ENCODE data around the gene EHD4.

The EHD4 gene

DNA sequence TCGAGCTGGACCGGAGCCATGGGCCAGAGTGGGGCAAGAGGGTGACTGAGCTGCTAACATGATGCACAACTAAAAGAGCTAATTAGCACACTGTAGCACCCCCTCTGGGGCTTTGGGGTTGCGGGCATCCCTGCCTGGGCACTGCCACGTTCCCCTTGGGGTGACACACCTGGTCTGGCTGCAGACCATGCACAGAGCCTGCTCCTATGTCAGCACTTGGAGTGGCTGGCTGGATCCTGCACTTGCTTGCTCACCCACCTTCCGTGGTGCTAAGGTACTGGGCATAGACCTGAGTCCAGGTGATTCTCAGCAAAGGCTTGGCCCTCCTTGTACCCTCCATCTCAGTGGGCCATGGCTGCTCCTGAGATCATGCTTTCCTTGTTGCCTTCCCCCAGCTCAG lies 65.7 kb downstream of the EHD4 start:
- no peak for DNase-seq (ENCODE audit: low read depth)
- no peak overlapping the region for H3K4me3 ChIP-seq (ENCODE audit: low read depth, low read length)

GRCh38 chr15:41905036-41905793 lies 67.1 kb downstream of the EHD4 start:
- DNase-seq (ENCODE audit: low read depth), result no peak
- no peak overlapping the region for H3K4me3 ChIP-seq (ENCODE audit: low read depth, low read length)

GRCh38 chr15:41904541-41905005 lies 67.8 kb downstream of the EHD4 start:
- no peak for DNase-seq (ENCODE audit: low read depth)
- no peak overlapping the region for H3K4me3 ChIP-seq (ENCODE audit: low read depth, low read length)

GRCh38 chr15:41903782-41904181 lies 68.6 kb downstream of the EHD4 start:
- no peak overlapping the region for H3K4me3 ChIP-seq (ENCODE audit: low read depth, low read length)
- DNase-seq (ENCODE audit: low read depth), result no peak

DNA sequence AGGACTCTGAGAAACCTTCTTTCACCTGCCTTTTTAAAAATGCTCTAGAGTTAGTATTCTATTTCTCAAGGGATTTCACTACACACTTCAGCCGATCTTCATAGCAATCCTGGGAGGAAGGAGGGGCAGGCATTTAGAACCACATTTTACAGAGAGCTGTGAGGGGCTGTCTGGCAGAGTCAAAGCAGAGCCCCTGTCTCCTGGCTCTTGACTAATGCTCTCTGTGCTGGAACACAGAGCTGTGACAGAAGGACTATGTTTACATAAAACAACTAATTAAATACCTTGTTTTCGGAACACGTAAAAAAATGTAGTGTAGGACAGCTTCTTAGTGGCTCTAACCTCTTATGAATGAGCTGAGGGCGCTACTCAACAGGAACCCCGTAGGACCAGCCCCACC lies 70.9 kb downstream of the EHD4 start:
- DNase-seq (ENCODE audit: low read depth), result no peak
- no peak overlapping the region for H3K4me3 ChIP-seq (ENCODE audit: low read depth, low read length)

DNA sequence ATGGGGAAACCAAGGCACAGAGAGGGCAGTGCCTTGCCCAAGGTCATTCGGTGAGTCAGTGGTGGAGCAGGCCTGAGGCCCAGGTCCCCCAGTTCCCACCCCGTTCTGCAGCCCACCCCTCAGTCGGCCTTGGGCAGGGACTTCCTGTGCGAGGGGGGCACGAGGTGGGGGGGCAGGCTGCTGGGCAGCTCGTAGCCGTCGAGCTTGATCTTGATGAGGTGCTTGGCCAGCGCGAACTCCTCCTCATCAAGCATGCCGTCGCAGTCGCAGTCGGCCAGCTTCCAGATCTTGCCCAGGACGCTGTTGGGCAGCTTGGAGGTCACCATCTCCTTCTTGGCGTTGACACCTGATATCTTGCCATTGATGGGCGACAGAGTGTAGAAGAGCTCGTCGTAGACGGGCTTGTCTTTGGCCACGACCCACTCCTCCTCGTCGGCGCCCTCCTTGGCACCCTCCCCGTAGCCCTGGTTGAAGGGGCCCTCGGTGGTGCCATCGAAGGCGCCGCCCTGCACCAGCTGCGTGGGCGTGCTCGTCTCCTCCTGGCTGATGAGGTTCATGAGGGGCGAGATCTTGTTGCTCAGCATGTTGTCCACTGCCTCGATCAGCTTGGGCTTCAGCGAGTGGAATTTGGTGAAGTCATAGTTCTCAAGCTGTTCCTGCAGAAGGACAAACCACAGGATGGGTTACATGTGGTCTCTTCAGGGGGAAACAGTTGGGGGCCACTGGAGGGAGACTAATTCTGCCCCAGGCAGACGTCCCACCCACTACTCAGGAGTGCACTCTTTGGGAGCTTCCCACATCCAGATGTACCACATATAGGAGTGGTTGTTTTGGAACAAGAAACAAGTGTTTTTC lies 71.6 kb downstream of the EHD4 start:
- H3K4me3 ChIP-seq (ENCODE audit: low read depth, low read length), result no peak overlapping the region
- DNase-seq (ENCODE audit: low read depth), result no peak

- no peak for DNase-seq (ENCODE audit: low read depth)
- no peak overlapping the region for H3K4me3 ChIP-seq (ENCODE audit: low read depth, low read length)
Measured at GRCh38 chr15:41899854-41900442, 72.4 kb downstream of the EHD4 start.

DNA sequence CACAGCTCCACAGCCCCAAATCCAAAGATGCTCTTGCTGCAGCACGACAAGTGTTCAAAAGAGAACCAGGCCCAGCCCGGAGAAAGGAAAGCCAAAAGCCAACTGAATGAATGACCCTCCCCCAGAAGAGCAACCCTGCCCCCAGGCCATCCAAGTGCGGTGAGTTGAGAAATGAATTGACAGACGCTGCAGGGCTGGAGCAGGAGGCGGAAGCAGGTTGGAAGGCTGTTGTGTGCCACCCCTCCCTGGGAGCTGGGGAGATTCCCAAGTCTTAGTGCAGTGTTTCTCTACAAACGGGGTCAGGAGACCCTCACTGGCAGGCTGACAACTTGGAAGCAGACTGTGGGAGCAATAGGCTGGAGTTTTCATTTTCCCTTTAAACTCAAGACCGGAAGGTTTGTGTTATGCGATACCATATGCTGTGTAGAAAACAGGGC lies 75.0 kb downstream of the EHD4 start:
- DNase-seq (ENCODE audit: low read depth), result no peak
- H3K4me3 ChIP-seq (ENCODE audit: low read depth, low read length), result no peak overlapping the region

DNA sequence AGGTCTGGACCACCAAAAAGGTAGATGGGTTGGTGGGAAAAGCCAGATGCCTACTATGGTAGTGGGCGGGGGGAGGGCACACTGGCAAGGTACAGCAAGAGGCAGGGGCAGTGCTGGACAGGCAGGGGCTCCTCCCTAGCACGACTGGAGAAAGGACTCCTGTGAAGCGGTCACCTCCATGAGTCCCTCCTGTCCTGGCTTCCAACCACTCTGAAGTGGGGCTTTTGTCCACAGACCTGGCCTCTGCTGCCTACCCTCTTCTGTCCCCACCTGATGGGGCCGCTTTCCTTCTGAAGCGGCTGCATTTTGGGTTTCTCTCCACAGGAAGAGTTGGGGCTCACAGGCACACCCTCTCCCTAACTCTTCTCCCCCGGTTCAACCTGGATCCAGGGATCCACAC lies 75.8 kb downstream of the EHD4 start:
- H3K4me3 ChIP-seq (ENCODE audit: low read depth, low read length), result no peak overlapping the region
- DNase-seq (ENCODE audit: low read depth), result no peak

GRCh38 chr15:41895957-41896356 lies 76.4 kb downstream of the EHD4 start:
- no peak overlapping the region for H3K4me3 ChIP-seq (ENCODE audit: low read depth, low read length)
- no peak for DNase-seq (ENCODE audit: low read depth)

- DNase-seq (ENCODE audit: low read depth), result no peak
- H3K4me3 ChIP-seq (ENCODE audit: low read depth, low read length), result no peak overlapping the region
Measured at GRCh38 chr15:41895491-41895890, 76.9 kb downstream of the EHD4 start.

DNA sequence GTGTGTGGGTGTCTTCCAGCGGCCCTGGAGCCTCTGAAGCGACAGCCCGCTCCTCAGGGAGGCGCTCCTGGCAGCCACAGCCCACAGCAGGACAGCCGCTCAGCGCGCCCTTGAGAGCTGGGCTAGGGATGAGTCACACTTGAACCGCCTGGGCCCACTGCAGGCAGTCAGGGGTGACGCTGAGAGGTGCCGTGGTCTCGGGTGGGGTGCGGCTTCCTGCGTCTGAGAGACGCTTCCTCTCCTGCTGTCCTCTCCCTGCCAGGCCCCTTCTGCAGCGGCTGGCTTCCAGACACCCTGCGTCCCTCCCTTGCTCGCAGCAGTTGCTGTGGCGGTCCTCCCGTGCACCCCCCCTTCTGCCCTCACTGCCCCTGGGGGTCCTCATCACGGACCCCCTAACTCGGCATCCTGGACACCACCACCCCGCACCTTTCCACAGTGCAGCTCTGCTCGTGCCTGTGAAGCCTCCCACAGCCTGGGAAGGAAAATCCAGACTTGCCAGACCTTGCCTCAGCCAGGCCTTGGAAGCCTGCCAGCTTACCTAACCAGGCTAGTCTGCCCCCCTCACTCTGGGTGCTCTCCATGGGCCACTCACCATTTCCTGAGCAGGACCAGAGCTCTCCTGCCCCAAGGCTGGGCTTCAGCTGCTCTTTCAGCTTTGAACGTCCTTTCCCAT lies 77.4 kb downstream of the EHD4 start:
- peak overlapping the region; percentile 5 for H3K4me3 ChIP-seq (ENCODE audit: low read depth, low read length)

GRCh38 chr15:41894251-41894790 lies 78.0 kb downstream of the EHD4 start:
- no peak overlapping the region for H3K4me3 ChIP-seq (ENCODE audit: low read depth, low read length)
- no peak for DNase-seq (ENCODE audit: low read depth)

More for the DNA sequence above, 77.4 kb downstream of the EHD4 start:
- DNase-seq (ENCODE audit: low read depth), result peak; percentile 35

DNA sequence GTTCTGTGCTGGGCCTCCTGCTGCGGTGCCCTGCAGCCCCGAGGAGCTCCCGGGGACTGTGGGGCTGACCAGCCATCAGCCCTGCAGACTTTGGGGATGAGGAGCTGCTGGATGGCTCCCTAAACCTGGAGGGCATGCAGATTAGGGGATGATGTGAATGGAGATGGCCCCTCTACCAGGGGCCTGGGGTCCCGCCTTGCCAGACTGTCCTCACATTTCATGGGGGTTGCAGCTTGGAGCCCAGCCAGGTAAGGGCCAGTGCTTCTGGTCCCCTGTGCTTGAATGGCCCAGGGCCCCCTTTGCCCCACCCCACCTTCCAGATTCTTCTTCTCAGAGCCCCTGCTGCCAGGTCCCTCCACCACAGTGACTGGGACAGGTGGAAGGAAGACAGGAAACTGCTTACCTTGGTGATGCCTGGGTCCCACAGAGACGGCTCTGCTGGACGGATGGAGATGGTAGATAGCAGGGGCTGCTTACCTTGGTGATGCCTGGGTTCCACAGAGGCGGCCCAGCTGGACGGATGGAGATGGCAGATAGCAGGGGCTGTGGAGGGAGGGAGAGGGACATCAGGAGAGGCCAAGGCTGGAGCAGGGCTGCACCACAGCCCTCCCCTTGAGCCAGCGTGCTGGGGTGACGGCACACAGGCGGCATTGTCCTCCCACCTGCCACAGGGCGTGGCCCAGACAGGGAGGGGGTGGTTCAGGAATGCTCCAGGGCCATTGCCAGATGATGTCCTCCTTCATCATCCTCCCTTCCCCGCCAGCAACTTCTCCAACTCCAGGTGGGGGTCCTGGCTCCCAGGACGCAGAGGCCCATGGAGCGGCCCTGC lies 78.7 kb downstream of the EHD4 start, which contains the start of gene SPTBN5:
Gene SPTBN5, minus strand, starts transcription at position 632 of the 829 bp plus-strand sequence. Its CDS starts 556 bp downstream, at position 76.
- peak within 1 kb of the TSS; percentile 5 for H3K4me3 ChIP-seq (ENCODE audit: low read depth, low read length)

GRCh38 chr15:41892621-41893421 lies 79.5 kb downstream of the EHD4 start:
- no peak overlapping the region for H3K4me3 ChIP-seq (ENCODE audit: low read depth, low read length)
- no peak for DNase-seq (ENCODE audit: low read depth)

More for the DNA sequence above, 78.7 kb downstream of the EHD4 start, which contains the start of gene SPTBN5:
- DNase-seq (ENCODE audit: low read depth), result no peak

- H3K4me3 ChIP-seq (ENCODE audit: low read depth, low read length), result no peak overlapping the region
Measured at GRCh38 chr15:41891946-41892345, 80.4 kb downstream of the EHD4 start.

DNA sequence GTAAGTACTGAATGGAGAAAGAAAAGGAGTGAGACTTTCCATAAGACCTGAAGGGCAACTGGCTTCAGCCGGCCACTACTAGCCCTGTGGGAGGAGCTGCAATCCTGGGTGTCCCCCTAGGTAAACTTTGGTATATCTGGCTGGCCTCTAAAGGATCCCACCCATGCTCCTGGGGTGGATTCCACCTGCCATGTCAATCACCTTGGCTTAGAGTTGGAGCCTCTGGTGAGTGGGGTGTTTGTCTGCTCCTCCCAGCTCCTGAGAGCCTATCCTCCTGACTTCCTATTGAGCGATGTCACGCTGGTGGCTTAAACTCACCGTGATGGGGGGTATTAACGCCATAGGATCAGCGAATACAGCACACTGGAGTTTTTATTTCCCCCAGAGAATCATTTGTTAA lies 81.1 kb downstream of the EHD4 start:
- no peak overlapping the region for H3K4me3 ChIP-seq (ENCODE audit: low read depth, low read length)
- no peak for DNase-seq (ENCODE audit: low read depth)

More at GRCh38 chr15:41891946-41892345, 80.4 kb downstream of the EHD4 start:
- no peak for DNase-seq (ENCODE audit: low read depth)

Data from skeletal muscle cell (primary cell).